ENCODE data around the gene AK1.

GRCh38 chr9:127846443-127847177 is 30.9 kb downstream of the AK1 start:
- TF ChIP-seq ZBTB34 (CRISPR knock-in tag; IDR thresholded peaks at IDR 0.05) (no peak), SLC30A9 (CRISPR knock-in tag; IDR thresholded peaks at IDR 0.05) (no peak)
